Measurements from ENCODE around the gene SPC25. TPM values are rescaled to one million over a fixed set of nuclear protein-coding genes. Genes with fewer than 3 reads are reported as not detected.
A peak's percentile ranks its signal among the peaks of the same experiment; 100 is the strongest.

The SPC25 gene
- total RNA-seq, 1 donor from 2014 or later: 7.1 TPM

DNA sequence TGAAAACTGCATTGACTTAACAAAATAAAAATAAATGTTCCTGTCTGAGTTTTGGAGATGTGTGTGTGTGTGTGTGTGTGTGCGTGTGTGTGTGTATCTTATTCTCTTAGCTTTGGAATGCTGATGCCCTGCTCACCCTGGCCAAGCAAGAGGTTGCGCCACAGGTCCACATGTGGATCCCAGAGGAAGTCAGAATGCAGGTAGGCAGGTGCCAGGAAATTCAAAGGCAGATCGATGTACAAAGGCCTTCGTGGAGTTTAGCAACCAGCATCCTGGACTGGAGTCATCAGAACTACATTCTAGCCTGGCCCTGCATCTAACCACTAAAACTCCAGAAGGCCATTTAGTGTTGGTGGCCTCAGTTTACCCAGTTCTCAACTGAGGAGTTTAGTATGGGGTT lies 23.3 kb upstream of the SPC25 start:
- DNase-seq: no peak
- Mint-ChIP-seq H3K9me3 (ENCODE audit: unreplicated experiment) (peaks cover 9% of the 10 kb centered on the region), H3K36me3 (ENCODE audit: unreplicated experiment) (no peaks in the 10 kb centered on the region), H3K27ac (ENCODE audit: unreplicated experiment) (peak overlapping the region; percentile 91), H3K4me1 (ENCODE audit: low read depth, unreplicated experiment) (peaks cover 42% of the 10 kb centered on the region), H3K4me3 (ENCODE audit: unreplicated experiment) (peak overlapping the region; percentile 59), H3K27me3 (ENCODE audit: unreplicated experiment) (peaks cover 6% of the 10 kb centered on the region)
- TF ChIP-seq, protein P1, sequence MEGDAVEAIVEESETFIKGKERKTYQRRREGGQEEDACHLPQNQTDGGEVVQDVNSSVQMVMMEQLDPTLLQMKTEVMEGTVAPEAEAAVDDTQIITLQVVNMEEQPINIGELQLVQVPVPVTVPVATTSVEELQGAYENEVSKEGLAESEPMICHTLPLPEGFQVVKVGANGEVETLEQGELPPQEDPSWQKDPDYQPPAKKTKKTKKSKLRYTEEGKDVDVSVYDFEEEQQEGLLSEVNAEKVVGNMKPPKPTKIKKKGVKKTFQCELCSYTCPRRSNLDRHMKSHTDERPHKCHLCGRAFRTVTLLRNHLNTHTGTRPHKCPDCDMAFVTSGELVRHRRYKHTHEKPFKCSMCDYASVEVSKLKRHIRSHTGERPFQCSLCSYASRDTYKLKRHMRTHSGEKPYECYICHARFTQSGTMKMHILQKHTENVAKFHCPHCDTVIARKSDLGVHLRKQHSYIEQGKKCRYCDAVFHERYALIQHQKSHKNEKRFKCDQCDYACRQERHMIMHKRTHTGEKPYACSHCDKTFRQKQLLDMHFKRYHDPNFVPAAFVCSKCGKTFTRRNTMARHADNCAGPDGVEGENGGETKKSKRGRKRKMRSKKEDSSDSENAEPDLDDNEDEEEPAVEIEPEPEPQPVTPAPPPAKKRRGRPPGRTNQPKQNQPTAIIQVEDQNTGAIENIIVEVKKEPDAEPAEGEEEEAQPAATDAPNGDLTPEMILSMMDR (IDR thresholded peaks at IDR 0.05; ENCODE audit: partially characterized antibody, unreplicated experiment): no peak

DNA sequence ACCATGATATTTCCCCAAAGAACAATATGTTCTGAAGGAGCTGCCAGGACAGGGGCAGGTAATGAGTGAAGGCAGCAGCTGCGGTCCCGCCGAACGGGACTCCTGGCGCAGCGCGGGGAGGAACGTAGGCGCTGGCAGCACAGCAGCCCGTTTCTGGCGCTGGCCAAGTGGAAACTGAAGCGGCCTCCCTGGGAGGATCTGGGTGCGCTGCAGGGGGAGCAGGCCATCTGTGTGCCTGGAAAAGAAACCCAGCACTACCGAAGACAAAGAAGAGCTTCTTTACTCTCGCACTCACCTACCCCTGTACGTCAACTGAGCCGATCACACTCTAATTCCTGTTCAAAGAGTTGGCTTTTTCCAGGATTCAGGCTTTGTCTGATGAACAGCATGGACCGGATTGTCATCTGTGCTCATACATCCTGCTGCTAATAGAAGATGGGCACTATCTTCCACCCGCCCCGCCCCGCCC lies 22.7 kb upstream of the SPC25 start:
- Mint-ChIP-seq H3K9me3 (ENCODE audit: unreplicated experiment) (peaks cover 9% of the 10 kb centered on the region), H3K36me3 (ENCODE audit: unreplicated experiment) (no peaks in the 10 kb centered on the region), H3K4me1 (ENCODE audit: low read depth, unreplicated experiment) (peaks cover 42% of the 10 kb centered on the region), H3K27me3 (ENCODE audit: unreplicated experiment) (peaks cover 6% of the 10 kb centered on the region), H3K27ac (ENCODE audit: unreplicated experiment) (peak overlapping the region; percentile 91), H3K4me3 (ENCODE audit: unreplicated experiment) (peak overlapping the region; percentile 77)
- DNase-seq: peak; percentile 64
- TF ChIP-seq, protein P1 (IDR thresholded peaks at IDR 0.05; ENCODE audit: partially characterized antibody, unreplicated experiment): no peak

- TF ChIP-seq, protein P1 (IDR thresholded peaks at IDR 0.05; ENCODE audit: partially characterized antibody, unreplicated experiment): no peak
- peak overlapping the region; percentile 91 for H3K27ac Mint-ChIP-seq (ENCODE audit: unreplicated experiment)
- H3K4me3 Mint-ChIP-seq (ENCODE audit: unreplicated experiment): peak overlapping the region; percentile 77
- peaks cover 9% of the 10 kb centered on the region for H3K9me3 Mint-ChIP-seq (ENCODE audit: unreplicated experiment)
- no peaks in the 10 kb centered on the region for H3K36me3 Mint-ChIP-seq (ENCODE audit: unreplicated experiment)
- peaks cover 42% of the 10 kb centered on the region for H3K4me1 Mint-ChIP-seq (ENCODE audit: low read depth, unreplicated experiment)
- DNase-seq: no peak
- peaks cover 6% of the 10 kb centered on the region for H3K27me3 Mint-ChIP-seq (ENCODE audit: unreplicated experiment)
Measured at GRCh38 chr2:168912466-168912865, 22.2 kb upstream of the SPC25 start.

GRCh38 chr2:168910330-168910729 lies 20.1 kb upstream of the SPC25 start:
- Mint-ChIP-seq H3K4me3 (ENCODE audit: unreplicated experiment) (peak overlapping the region; percentile 73), H3K9me3 (ENCODE audit: unreplicated experiment) (peaks cover 9% of the 10 kb centered on the region), H3K36me3 (ENCODE audit: unreplicated experiment) (no peaks in the 10 kb centered on the region), H3K27ac (ENCODE audit: unreplicated experiment) (peak overlapping the region; percentile 87), H3K4me1 (ENCODE audit: low read depth, unreplicated experiment) (peaks cover 42% of the 10 kb centered on the region), H3K27me3 (ENCODE audit: unreplicated experiment) (peaks cover 6% of the 10 kb centered on the region)
- DNase-seq: no peak
- TF ChIP-seq, protein P1 (IDR thresholded peaks at IDR 0.05; ENCODE audit: partially characterized antibody, unreplicated experiment): no peak

- H3K36me3 Mint-ChIP-seq (ENCODE audit: unreplicated experiment): no peaks in the 10 kb centered on the region
- peaks cover 2% of the 10 kb centered on the region for H3K9me3 Mint-ChIP-seq (ENCODE audit: unreplicated experiment)
- no peak overlapping the region for H3K4me3 Mint-ChIP-seq (ENCODE audit: unreplicated experiment)
- peaks cover 4% of the 10 kb centered on the region for H3K27me3 Mint-ChIP-seq (ENCODE audit: unreplicated experiment)
- H3K27ac Mint-ChIP-seq (ENCODE audit: unreplicated experiment): no peak overlapping the region
- TF ChIP-seq, protein P1 (IDR thresholded peaks at IDR 0.05; ENCODE audit: partially characterized antibody, unreplicated experiment): no peak
- H3K4me1 Mint-ChIP-seq (ENCODE audit: low read depth, unreplicated experiment): peaks cover 26% of the 10 kb centered on the region
- DNase-seq: no peak
Measured at GRCh38 chr2:168907940-168908662, 17.9 kb upstream of the SPC25 start.

All from glutamatergic neuron (in vitro differentiated cells).